Caco-2 (cell line): Measurements from ENCODE around the gene EPHA1. TPM values are rescaled to one million over a fixed set of nuclear protein-coding genes. Genes with fewer than 3 reads are reported as not detected.

Source experiments
- BruUV-seq: library from RNA; stranded (reverse); fragments of 400-500 nt; replicated peaks from 2 replicates; lab custom pipeline; 2021; lab: Mats Ljungman, UMichigan
- CTCF ChIA-PET: fragments of 300-600 bp; sonication (Branson Sonifier 250); formaldehyde crosslinking; loops from one replicate; lab custom pipeline; 2022; ENCODE audit warnings: antibody characterized with exemption; lab: Charles Lee
- POLR2A ChIA-PET: fragments of 300-600 bp; sonication (Branson Sonifier 250); formaldehyde crosslinking; loops from one replicate; lab custom pipeline; 2022; ENCODE audit warnings: antibody characterized with exemption; lab: Charles Lee
- DNase-seq, 2 experiments: peaks; one replicate each; pipeline versions ENCODE4 v3.0.0 to v3.0.0-alpha.2; 2020 to 2022
- H3K27me3 ChIP-seq: replicated peaks from 2 replicates; pipeline ENCODE4 v1.6.0; 2011; ENCODE audit warnings: low read length; ENCODE audit not compliant: control insufficient read depth, insufficient read depth
- H3K36me3 ChIP-seq: 2 replicates; pipeline ENCODE4 v1.5.1; 2011; ENCODE audit warnings: low read length; ENCODE audit not compliant: control insufficient read depth, insufficient read depth
- H3K4me1 ChIP-seq: fragments of 250-450 bp; sonication (Bioruptor Pico); 2 replicates; pipeline ENCODE4 v1.5.1; 2020; ENCODE audit warnings: mild to moderate bottlenecking
- H3K4me3 ChIP-seq: 2 replicates; pipeline ENCODE4 v1.5.1; 2011; ENCODE audit warnings: low read depth, mild to moderate bottlenecking, control low read depth, low read length
- H3K9me3 ChIP-seq: fragments of 250-450 bp; sonication (Bioruptor Pico); 2 replicates; pipeline ENCODE4 v1.5.1; 2020; ENCODE audit warnings: mild to moderate bottlenecking, moderate library complexity
- H3K27ac Mint-ChIP-seq: one replicate; pipeline ENCODE4 v1.8.0; 2022; ENCODE audit warnings: mixed read lengths; ENCODE audit not compliant: unreplicated experiment
- H3K27me3 Mint-ChIP-seq: one replicate; pipeline ENCODE4 v1.8.0; 2022; ENCODE audit warnings: mixed read lengths; ENCODE audit not compliant: insufficient read depth, unreplicated experiment
- H3K36me3 Mint-ChIP-seq: one replicate; pipeline ENCODE4 v1.8.0; 2022; ENCODE audit warnings: mild to moderate bottlenecking, mixed read lengths; ENCODE audit not compliant: insufficient read depth, unreplicated experiment
- H3K4me1 Mint-ChIP-seq: one replicate; pipeline ENCODE4 v1.8.0; 2022; ENCODE audit warnings: low read depth, mixed read lengths; ENCODE audit not compliant: unreplicated experiment
- H3K4me3 Mint-ChIP-seq: one replicate; pipeline ENCODE4 v1.8.0; 2022; ENCODE audit warnings: mild to moderate bottlenecking, moderate library complexity, mixed read lengths; ENCODE audit not compliant: unreplicated experiment
- H3K9me3 Mint-ChIP-seq: one replicate; pipeline ENCODE4 v1.8.0; 2022; ENCODE audit warnings: mixed read lengths; ENCODE audit not compliant: unreplicated experiment
- CTCF ChIP-seq, 2 experiments: fragments of 200-600 bp in 1 of 2; IDR thresholded peaks; 1 replicate in 1 of 2; 2 replicates in 1 of 2; pipeline versions ENCODE4 v1.5.1 to v1.8.0; 2011 to 2022; ENCODE audit warnings: antibody characterized with exemption in 1 of 2, control low read depth in 1 of 2, inconsistent platforms in 1 of 2, low read depth in 1 of 2, low read length in 1 of 2, mild to moderate bottlenecking in 1 of 2, moderate library complexity in 1 of 2; ENCODE audit not compliant: insufficient read depth in 1 of 2, severe bottlenecking in 1 of 2, unreplicated experiment in 1 of 2
- intact Hi-C: fragments of 100-400 bp; cut with micrococcal nuclease; formaldehyde crosslinking; loops from one replicate; pipeline ENCODE4 v1.10.0; 2022; ENCODE audit not compliant: unreplicated experiment
- total RNA-seq: library from RNA; stranded (reverse); gene quantifications from 2 replicates; pipeline ENCODE4 v1.2.3, GENCODE V29; 2022

EPHA1 gene
- total RNA-seq, 1 experiment from 2014 or later = 66.6 TPM

GRCh38 chr7:143456992-143457793 is 48.5 kb upstream of the EPHA1 start:
- H3K27me3 ChIP-seq = no peaks in the 10 kb centered on the region
- intact Hi-C loops = no loop called here
- no peak for DNase-seq
- peaks cover 11% of the 10 kb centered on the region; the same call in 1 of the 2 replicates for H3K9me3 ChIP-seq
- Mint-ChIP-seq H3K27ac (no peak overlapping the region), H3K9me3 (no peaks in the 10 kb centered on the region), H3K4me1 (no peaks in the 10 kb centered on the region), H3K36me3 (no peaks in the 10 kb centered on the region), H3K27me3 (no peaks in the 10 kb centered on the region), H3K4me3 (no peak overlapping the region)
- ChIA-PET CTCF (no interaction called here), POLR2A (no interaction called here)
- no peak overlapping the region for H3K4me3 ChIP-seq
- H3K4me1 ChIP-seq = 0 out of 2 replicates have a peak, but pooled peaks cover 9% of the 10 kb centered on the region
- H3K36me3 ChIP-seq = no peaks in the 10 kb centered on the region
- no peak for TF ChIP-seq CTCF (IDR thresholded peaks at IDR 0.05; ENCODE audit: insufficient read depth in 1 of 2, low read depth in 1 of 2, low read length in 1 of 2, severe bottlenecking in 1 of 2, unreplicated experiment in 1 of 2)
- no TSS peak for BruUV-seq

- H3K27me3 Mint-ChIP-seq = no peaks in the 10 kb centered on the region
- H3K27ac Mint-ChIP-seq = no peak overlapping the region
- H3K4me1 Mint-ChIP-seq = no peaks in the 10 kb centered on the region
- no peaks in the 10 kb centered on the region for H3K36me3 Mint-ChIP-seq
- POLR2A ChIA-PET = no interaction called here
- Histone ChIP-seq H3K9me3 (no peaks in the 10 kb centered on the region), H3K27me3 (no peaks in the 10 kb centered on the region), H3K4me3 (no peak overlapping the region), H3K4me1 (0 out of 2 replicates have a peak, but pooled peaks cover 9% of the 10 kb centered on the region), H3K36me3 (no peaks in the 10 kb centered on the region)
- BruUV-seq = no TSS peak
- no peaks in the 10 kb centered on the region for H3K9me3 Mint-ChIP-seq
- no peak overlapping the region for H3K4me3 Mint-ChIP-seq
- CTCF ChIA-PET = no interaction called here
- TF ChIP-seq CTCF (IDR thresholded peaks at IDR 0.05; ENCODE audit: insufficient read depth in 1 of 2, low read depth in 1 of 2, low read length in 1 of 2, severe bottlenecking in 1 of 2, unreplicated experiment in 1 of 2) = no peak
- no peak for DNase-seq
- intact Hi-C loops = no loop called here
These were observed 47.3 kb upstream of the EPHA1 start for GRCh38 chr7:143455942-143456341.

- CTCF ChIA-PET = no interaction called here
- H3K4me3 Mint-ChIP-seq = no peak overlapping the region
- no peak overlapping the region for H3K4me3 ChIP-seq
- H3K4me1 Mint-ChIP-seq = no peaks in the 10 kb centered on the region
- H3K36me3 ChIP-seq = no peaks in the 10 kb centered on the region
- H3K27ac Mint-ChIP-seq = no peak overlapping the region
- H3K9me3 ChIP-seq = no peaks in the 10 kb centered on the region
- H3K9me3 Mint-ChIP-seq = no peaks in the 10 kb centered on the region
- TF ChIP-seq CTCF (IDR thresholded peaks at IDR 0.05; ENCODE audit: insufficient read depth in 1 of 2, low read depth in 1 of 2, low read length in 1 of 2, severe bottlenecking in 1 of 2, unreplicated experiment in 1 of 2) = no peak
- H3K27me3 Mint-ChIP-seq = no peaks in the 10 kb centered on the region
- 0 out of 2 replicates have a peak, but pooled peaks cover 9% of the 10 kb centered on the region for H3K4me1 ChIP-seq
- POLR2A ChIA-PET = no interaction called here
- DNase-seq = no peak
- intact Hi-C loops = no loop called here
- BruUV-seq = no TSS peak
- H3K36me3 Mint-ChIP-seq = no peaks in the 10 kb centered on the region
- no peaks in the 10 kb centered on the region for H3K27me3 ChIP-seq
These were observed 46.8 kb upstream of the EPHA1 start for GRCh38 chr7:143455491-143455890.
